K562 (cell line): Measurements from ENCODE around the gene PPP2R2B. TPM values are rescaled to one million over a fixed set of nuclear protein-coding genes. Genes with fewer than 3 reads are reported as not detected.

Source experiments
- ATAC-seq: fragments of 200-7000 bp; cut with Tn5 transposase; 3 replicates; pipeline ENCODE4 v1.9.1; 2020; ENCODE audit warnings: moderate library complexity
- BruUV-seq: library from RNA; stranded (reverse); fragments of 400-500 nt; replicated peaks from 2 replicates; lab custom pipeline; 2021; lab: Mats Ljungman, UMichigan
- CTCF ChIA-PET: fragments of 300-600 bp; formaldehyde crosslinking; extraction: SDS; loops from one replicate; lab custom pipeline; 2021; ENCODE audit warnings: low intra/inter-chr PET ratio; lab: Yijun Ruan, JAX
- POLR2A ChIA-PET: fragments of 300-600, 350-650 bp; sonication (Branson Sonifier 250); formaldehyde crosslinking; extraction: SDS; loops from one replicate; lab custom pipeline; 2021; ENCODE audit warnings: antibody characterized with exemption, inconsistent platforms; lab: Yijun Ruan, JAX
- DNase-seq, 4 experiments: peaks; one replicate each; pipeline versions ENCODE4 v3.0.0 to v3.0.0-alpha.2; 2011 to 2018; ENCODE audit warnings: low spot score in 3 of 4, mixed read lengths in 3 of 4; ENCODE audit errors: extremely low read depth in 1 of 4
- FAIRE-seq: peaks from 2 replicates; lab custom pipeline; 2011; peaks lifted over from hg19 to GRCh38; lab: Jason Lieb, UNC
- H2AFZ ChIP-seq: 2 replicates; pipeline ENCODE4 v1.6.0; 2011; ENCODE audit warnings: low read depth, low read length, control low read depth, inconsistent platforms
- H3K27ac ChIP-seq: fragments of 200-600 bp; 3 replicates; pipeline ENCODE4 v1.8.0; 2011; ENCODE audit warnings: low read depth, mild to moderate bottlenecking, control low read depth, inconsistent platforms, low read length, moderate library complexity, mixed read lengths; ENCODE audit errors: extremely low read depth
- H3K27me3 ChIP-seq, 2 experiments: fragments of 300-600 bp in 1 of 2; 2 replicates in 1 of 2; 3 replicates in 1 of 2; pipeline versions ENCODE4 v1.6.0 to v1.8.0; 2011; ENCODE audit warnings: inconsistent platforms in 2 of 2, low read length in 2 of 2, mild to moderate bottlenecking in 1 of 2, mixed read lengths in 1 of 2, moderate library complexity in 1 of 2; ENCODE audit not compliant: control insufficient read depth in 2 of 2, insufficient read depth in 2 of 2
- H3K36me3 ChIP-seq: fragments of 300-600 bp; 3 replicates; pipeline ENCODE4 v1.8.0; 2011; ENCODE audit warnings: mild to moderate bottlenecking, low read length, inconsistent platforms; ENCODE audit not compliant: control insufficient read depth, insufficient read depth
- H3K4me1 ChIP-seq, 2 experiments: fragments of 200-600 bp in 1 of 2; replicated peaks in 1 of 2; 2 replicates in 1 of 2; 3 replicates in 1 of 2; pipeline versions ENCODE4 v1.5.1 to v1.8.0; 2011; ENCODE audit warnings: inconsistent platforms in 2 of 2, low read length in 2 of 2, mild to moderate bottlenecking in 1 of 2, mixed read lengths in 1 of 2, moderate library complexity in 1 of 2; ENCODE audit not compliant: control insufficient read depth in 2 of 2, insufficient read depth in 2 of 2
- H3K4me2 ChIP-seq: 2 replicates; pipeline ENCODE4 v1.6.1; 2011; ENCODE audit warnings: low read length, control low read depth, inconsistent platforms, mixed read lengths; ENCODE audit not compliant: insufficient read depth
- H3K4me3 ChIP-seq: fragments of 200-600 bp; sonication (generic), shearing (Covaris generic); 2 replicates; pipeline ENCODE4 v1.5.1; 2016; ENCODE audit warnings: control low read depth, inconsistent platforms
- H3K79me2 ChIP-seq: fragments of 200-600 bp; 3 replicates; pipeline ENCODE4 v1.8.0; 2011; ENCODE audit warnings: low read length, inconsistent platforms; ENCODE audit not compliant: control insufficient read depth, insufficient read depth
- H3K9ac ChIP-seq, 2 experiments: 2 replicates each; pipeline versions ENCODE4 v1.6.0 to v1.6.1; 2011; ENCODE audit warnings: low read depth in 2 of 2, low read length in 2 of 2, control low read depth in 1 of 2, inconsistent platforms in 1 of 2, mild to moderate bottlenecking in 1 of 2, mixed read lengths in 1 of 2; ENCODE audit not compliant: insufficient read depth in 1 of 2
- H3K9me1 ChIP-seq: one replicate; pipeline ENCODE4 v1.6.0; 2011; ENCODE audit warnings: inconsistent platforms, mild to moderate bottlenecking, low read length, moderate library complexity; ENCODE audit not compliant: control insufficient read depth, insufficient read depth
- H3K9me3 ChIP-seq: replicated peaks from 2 replicates; pipeline ENCODE4 v1.5.1; 2011; ENCODE audit warnings: low read depth, low read length, inconsistent platforms; ENCODE audit not compliant: control insufficient read depth, insufficient read depth
- H4K20me1 ChIP-seq: replicated peaks from 2 replicates; pipeline ENCODE4 v1.6.1; 2011; ENCODE audit warnings: low read length, inconsistent platforms, mixed read lengths; ENCODE audit not compliant: control insufficient read depth, insufficient read depth
- AFF4 ChIP-seq: sonication (generic); formaldehyde crosslinking; IDR thresholded peaks from 2 replicates; pipeline ENCODE4 v1.8.0; 2023; ENCODE audit warnings: mild to moderate bottlenecking, missing genetic modification reagents
- BCOR ChIP-seq: fragments of 450-650 bp; IDR thresholded peaks from 2 replicates; pipeline ENCODE4 v1.6.1; 2016
- FOS ChIP-seq: IDR thresholded peaks from 3 replicates; pipeline ENCODE4 v1.6.1; 2011; ENCODE audit not compliant: insufficient read length; ENCODE audit errors: extremely low read depth
- MITF ChIP-seq: IDR thresholded peaks from 2 replicates; pipeline ENCODE4 v1.6.1; 2014; ENCODE audit warnings: antibody characterized with exemption
- POLR3A ChIP-seq: IDR thresholded peaks from 2 replicates; pipeline ENCODE4 v1.6.1; 2011; ENCODE audit warnings: borderline replicate concordance, mild to moderate bottlenecking, moderate library complexity; ENCODE audit not compliant: insufficient read length, insufficient read depth; ENCODE audit errors: extremely low read depth
- VEZF1 ChIP-seq: fragments of 200-800 bp; sonication (Bioruptor generic); IDR thresholded peaks from 2 replicates; pipeline ENCODE4 v1.6.1; 2017; ENCODE audit warnings: missing genetic modification characterization, missing compliant biosample characterization
- ZKSCAN8 ChIP-seq: fragments of 200-800 bp; sonication (Bioruptor generic); IDR thresholded peaks from 2 replicates; pipeline ENCODE4 v1.6.1; 2016; ENCODE audit warnings: missing genetic modification characterization, missing compliant biosample characterization
- ZNF398 ChIP-seq: fragments of 250-450 bp; sonication (Bioruptor Pico); IDR thresholded peaks from 2 replicates; pipeline ENCODE4 v1.8.0; 2021; ENCODE audit warnings: moderate library complexity, mild to moderate bottlenecking, inconsistent platforms
- ZNF57 ChIP-seq: fragments of 450-650 bp; formaldehyde crosslinking; IDR thresholded peaks from 2 replicates; pipeline ENCODE4 v1.4.0; 2020; ENCODE audit warnings: mild to moderate bottlenecking, moderate library complexity
- ZNF696 ChIP-seq: fragments of 250-450 bp; sonication (Bioruptor Pico); conservative IDR thresholded peaks from 2 replicates; pipeline ENCODE4 v1.4.0; 2020; ENCODE audit warnings: mild to moderate bottlenecking, moderate library complexity
- WGBS: fragments of 100-300 bp; shearing (Covaris generic); methylation state at CpG from one replicate; pipeline ENCODE4 v1.1.6; 2016; ENCODE audit warnings: low coverage, mixed read lengths; ENCODE audit not compliant: insufficient coverage; ENCODE audit errors: missing lambda C conversion rate; 5-methylcytosine and 5-hydroxymethylcytosine counted together
- in situ Hi-C: fragments of 300-500 bp; cut with MboI; formaldehyde crosslinking; loops from 4 replicates; pipeline ENCODE4 v1.15.0; 2018; ENCODE audit warnings: inconsistent platforms, mixed read lengths
- intact Hi-C: fragments of 100-400 bp; cut with micrococcal nuclease; formaldehyde crosslinking; loops from 2 replicates; pipeline ENCODE4 v1.14.2; 2022
- polyA plus RNA-seq, 8 experiments: library from polyadenylated mRNA; depleted of rRNA in 4 of 8; stranded (reverse) in 5 of 8; unstranded in 3 of 8; fragments of >200 nt; fragmentation: Nextera tagmentation in 2 of 8; fragmentation: Illumina TruSeq in 1 of 8; extraction: Ambion mirVana in 2 of 8; extraction: Trizol in 1 of 8; gene quantifications; 2 replicates each; pipeline versions ENCODE4 v1.2.1 to v1.2.3, GENCODE V29; 2011 to 2014; ENCODE audit warnings: inconsistent platforms in 1 of 8, missing spikeins in 1 of 8
- total RNA-seq, 7 experiments: library from RNA; depleted of rRNA in 6 of 7; stranded (reverse); fragments of >200 nt in 6 of 7; fragmentation: Illumina TruSeq in 2 of 7; extraction: Trizol in 2 of 7; gene quantifications; 2 replicates each; pipeline versions ENCODE4 v1.2.1 to v1.2.3, GENCODE V29; 2011 to 2021; ENCODE audit warnings: low replicate concordance in 1 of 7

Gene PPP2R2B
- total and polyA plus RNA-seq, 9 of the 15 experiments (the other 6 are each of a cell fraction or from before 2014, with no cell fraction given): not detected

- Histone ChIP-seq H3K9me1 (no peaks in the 10 kb centered on the region), H3K27ac (no peak overlapping the region), H3K4me1 (no peaks in the 10 kb centered on the region), H3K79me2 (no peaks in the 10 kb centered on the region), H3K36me3 (no peaks in the 10 kb centered on the region), H3K27me3 (no peaks in the 10 kb centered on the region), H3K9me3 (0 out of 2 replicates have a peak, but pooled peaks cover 2% of the 10 kb centered on the region), H3K4me3 (no peak overlapping the region), H2AFZ (no peak overlapping the region), H4K20me1 (no peaks in the 10 kb centered on the region), H3K4me2 (no peak overlapping the region), H3K9ac (no peak overlapping the region)
- ChIA-PET CTCF (no interaction called here), POLR2A (interaction anchor here (0.6 kb wide), 1 partner anchor 29 kb away, joined by 5 read pairs; no protein-coding TSS in a partner anchor)
- ATAC-seq: no peak
- TF ChIP-seq MITF: no peak
- no peak for TF ChIP-seq BCOR
- no peak for TF ChIP-seq FOS
- TF ChIP-seq ZNF398: no peak
- TF ChIP-seq ZNF57 (CRISPR knock-in tag): no peak
- TF ChIP-seq VEZF1 (CRISPR knock-in tag): no peak
- TF ChIP-seq ZNF696: no peak
- no peak for TF ChIP-seq ZKSCAN8 (CRISPR knock-in tag)
- TF ChIP-seq AFF4: no peak
- no peak for TF ChIP-seq POLR3A
- BruUV-seq: no TSS peak
- intact Hi-C loops (no loop called here), in situ Hi-C loops (no loop called here)
- DNase-seq: no peak
- 10% methylated on average over 40 of the region's 59 CpGs for WGBS
- no peak for FAIRE-seq
Measured at GRCh38 chr5:146877783-146878475, 628 bp downstream of the PPP2R2B start.
